GM18870 (cell line): ENCODE measurements around the gene MMP25.
A peak's percentile ranks its signal among the peaks of the same experiment; 100 is the strongest.

ENCODE experiments used
- ATAC-seq: cut with Tn5 transposase; IDR thresholded peaks from one replicate; pipeline ENCODE4 v1.9.1; 2021; ENCODE audit warnings: moderate library complexity; ENCODE audit not compliant: unreplicated experiment

Gene MMP25

GRCh38 chr16:3015865-3016521 lies 30.4 kb upstream of the MMP25 start:
- ATAC-seq = no peak

- no peak for ATAC-seq
These were observed 29.0 kb upstream of the MMP25 start for GRCh38 chr16:3017344-3017743.

- no peak for ATAC-seq
These were observed 28.4 kb upstream of the MMP25 start, which contains the start of gene CLDN6 for GRCh38 chr16:3017794-3018506. Gene CLDN6 (minus strand): TSS chr16:3018183. CDS start chr16:3016021, 2,162 bp downstream.

GRCh38 chr16:3019594-3020246 lies 26.6 kb upstream of the MMP25 start:
- ATAC-seq = no peak

- ATAC-seq = no peak
These were observed 26.1 kb upstream of the MMP25 start, which contains the start of gene TNFRSF12A for GRCh38 chr16:3020247-3020603. Gene TNFRSF12A (plus strand): TSS chr16:3020368. CDS start chr16:3020398, 30 bp downstream.

GRCh38 chr16:3020604-3021448 lies 25.5 kb upstream of the MMP25 start:
- ATAC-seq = no peak

GRCh38 chr16:3021449-3022207 lies 24.7 kb upstream of the MMP25 start:
- no peak for ATAC-seq

- ATAC-seq = no peak
These were observed 24.1 kb upstream of the MMP25 start for GRCh38 chr16:3022208-3022683.

GRCh38 chr16:3022684-3023414 lies 23.5 kb upstream of the MMP25 start:
- ATAC-seq = no peak

- no peak for ATAC-seq
These were observed 23.0 kb upstream of the MMP25 start for GRCh38 chr16:3023415-3023668.

- ATAC-seq = peak; percentile 66
These were observed 22.5 kb upstream of the MMP25 start, which contains the start of the genes HCFC1R1 and THOC6 for GRCh38 chr16:3023669-3024478. Gene HCFC1R1 (minus strand): TSS chr16:3023942. CDS start chr16:3023941, 1 bp downstream. Gene THOC6 (plus strand): TSS chr16:3024035. CDS start chr16:3024327, 292 bp downstream.

GRCh38 chr16:3025032-3026002 lies 21.0 kb upstream of the MMP25 start:
- no peak for ATAC-seq

GRCh38 chr16:3026003-3026378 lies 20.4 kb upstream of the MMP25 start:
- no peak for ATAC-seq

- ATAC-seq = no peak
These were observed 19.5 kb upstream of the MMP25 start for GRCh38 chr16:3026609-3027488.

GRCh38 chr16:3027489-3027795 lies 18.9 kb upstream of the MMP25 start:
- ATAC-seq = no peak

- ATAC-seq = no peak
These were observed 18.2 kb upstream of the MMP25 start for GRCh38 chr16:3027983-3028715.
